Sigmoid colon (tissue), 7 donors: ENCODE measurements around the gene RXYLT1. TPM values are rescaled to one million over a fixed set of nuclear protein-coding genes. Genes with fewer than 3 reads are reported as not detected.

ENCODE experiments used
- polyA plus RNA-seq, 3 donors: library from polyadenylated mRNA; stranded (reverse); fragments of 200-250 nt; gene quantifications; one replicate each; pipeline ENCODE4 v1.2.3, GENCODE V29; 2013
- small RNA-seq, 3 donors: library from RNA; depleted of rRNA; stranded (forward); fragments of <200 nt; gene quantifications; one replicate each; pipeline ENCODE3, GENCODE V24; 2016
- total RNA-seq, 4 donors: library from RNA; depleted of rRNA; stranded (reverse); fragments of >200 nt; gene quantifications; one replicate each; pipeline ENCODE4 v1.1.0, GENCODE V29; 2016
- donor health status: healthy with polysubstance abuse.
- donor health status: Bipolar disorder and iron deficiency.
- donor health status: healthy.

RXYLT1 gene
- total and polyA plus RNA-seq, 7 donors: 4.2 to 17.0 (median 12.1) TPM

Small RNA genes lying within 50 kb of the gene (small RNA-seq; reads per million reads assigned to genes)
- gene AC084357.1: 0 reads per million in 3 donors

Other genes with a start within 250 kb of the RXYLT1 start
- gene DPY19L2, start 111.4 kb upstream of the RXYLT1 start, total RNA-seq: 10 to 100 TPM; 11.1 to 28.8 (median 20.1) TPM
- gene DPY19L2, start 111.4 kb upstream of the RXYLT1 start, polyA plus RNA-seq: 1 to 10 TPM in 1 of 3 donors, not detected in 2; 1.3 TPM
- 10 to 100 TPM in 2 of 4 donors, 1 to 10 TPM in 2; 5.4 to 16.3 (median 10.1) TPM for gene SRGAP1, start 64.8 kb downstream of the RXYLT1 start, total RNA-seq
- gene SRGAP1, start 64.8 kb downstream of the RXYLT1 start, polyA plus RNA-seq: 1 to 10 TPM; 2.4 to 4.7 (median 2.8) TPM